Middle frontal gyrus (tissue), 1 donor: ENCODE measurements around the gene DOK4.

Source experiments
- DNase-seq: peaks from one replicate; pipeline ENCODE4 v3.0.0-alpha.2; 2015; ENCODE audit warnings: low spot score; ENCODE audit errors: extremely low spot score

Gene DOK4

GRCh38 chr16:57519796-57520360 is 33.6 kb upstream of the DOK4 start:
- DNase-seq, result peak; percentile 74

GRCh38 chr16:57518922-57519321 is 32.6 kb upstream of the DOK4 start:
- DNase-seq, result no peak

- DNase-seq, result no peak
These were observed 32.2 kb upstream of the DOK4 start for GRCh38 chr16:57518520-57518919.

- no peak for DNase-seq
These were observed 31.4 kb upstream of the DOK4 start for GRCh38 chr16:57517397-57518367.

GRCh38 chr16:57516773-57517172 is 30.5 kb upstream of the DOK4 start:
- no peak for DNase-seq

- no peak for DNase-seq
These were observed 30.0 kb upstream of the DOK4 start for GRCh38 chr16:57516176-57516725.

- DNase-seq, result no peak
These were observed 28.7 kb upstream of the DOK4 start for GRCh38 chr16:57514791-57515600.

GRCh38 chr16:57514371-57514770 is 28.1 kb upstream of the DOK4 start:
- DNase-seq, result no peak

- no peak for DNase-seq
These were observed 27.2 kb upstream of the DOK4 start for GRCh38 chr16:57513371-57514102.

- DNase-seq, result no peak
These were observed 26.2 kb upstream of the DOK4 start for GRCh38 chr16:57512296-57513001.

- DNase-seq, result no peak
These were observed 24.0 kb upstream of the DOK4 start for GRCh38 chr16:57510016-57510871.

GRCh38 chr16:57509231-57509923 is 23.1 kb upstream of the DOK4 start:
- no peak for DNase-seq

GRCh38 chr16:57508035-57508425 is 21.7 kb upstream of the DOK4 start:
- DNase-seq, result no peak

GRCh38 chr16:57507136-57508034 is 21.1 kb upstream of the DOK4 start:
- no peak for DNase-seq

- DNase-seq, result no peak
These were observed 18.9 kb upstream of the DOK4 start for GRCh38 chr16:57505169-57505568.

- DNase-seq, result no peak
These were observed 18.2 kb upstream of the DOK4 start for GRCh38 chr16:57504491-57504890.

- no peak for DNase-seq
These were observed 17.7 kb upstream of the DOK4 start for GRCh38 chr16:57504001-57504400.

- DNase-seq, result no peak
These were observed 17.1 kb upstream of the DOK4 start for GRCh38 chr16:57503366-57503765.
